Smooth muscle cell (in vitro differentiated cells): ENCODE results near the gene UBR1. TPM values are rescaled to one million over a fixed set of nuclear protein-coding genes. Genes with fewer than 3 reads are reported as not detected.

Source experiments
- DNase-seq: peaks from one replicate; lab custom pipeline; 2025; ENCODE audit not compliant: unreplicated experiment; lab: John Stamatoyannopoulos, UW
- H2AFZ ChIP-seq: fragments of 200-600 bp; sonication (generic); 2 replicates; pipeline ENCODE4 v1.6.0; 2016; ENCODE audit warnings: antibody characterized with exemption, low read depth, mild to moderate bottlenecking
- H3F3A ChIP-seq: fragments of 200-600 bp; sonication (generic); 2 replicates; pipeline ENCODE4 v1.6.0; 2017; ENCODE audit warnings: antibody characterized with exemption, low read depth
- H3K27ac ChIP-seq: fragments of 200-600 bp; sonication (generic); 2 replicates; pipeline ENCODE4 v1.5.1; 2016; ENCODE audit warnings: low read depth, mild to moderate bottlenecking
- H3K27me3 ChIP-seq: fragments of 200-600 bp; sonication (generic); 2 replicates; pipeline ENCODE4 v1.6.1; 2016; ENCODE audit warnings: low read depth, mild to moderate bottlenecking
- H3K36me3 ChIP-seq: fragments of 200-600 bp; sonication (generic); 2 replicates; pipeline ENCODE4 v1.5.1; 2016; ENCODE audit warnings: low read depth
- H3K4me1 ChIP-seq: fragments of 200-600 bp; sonication (generic); 2 replicates; pipeline ENCODE4 v1.5.1; 2016; ENCODE audit warnings: low read depth
- H3K4me2 ChIP-seq: fragments of 200-600 bp; sonication (generic); 2 replicates; pipeline ENCODE4 v1.6.0; 2016; ENCODE audit warnings: mild to moderate bottlenecking
- H3K4me3 ChIP-seq: fragments of 200-600 bp; sonication (generic); 2 replicates; pipeline ENCODE4 v1.5.1; 2016; ENCODE audit warnings: mild to moderate bottlenecking
- H3K79me2 ChIP-seq: fragments of 200-600 bp; sonication (generic); 2 replicates; pipeline ENCODE4 v1.6.0; 2016; ENCODE audit warnings: low read depth, mild to moderate bottlenecking
- H3K9ac ChIP-seq: fragments of 200-600 bp; sonication (generic); 2 replicates; pipeline ENCODE4 v1.6.0; 2016; ENCODE audit warnings: low read depth
- H3K9me3 ChIP-seq: fragments of 200-600 bp; sonication (generic); replicated peaks from 2 replicates; pipeline ENCODE4 v1.5.1; 2016; ENCODE audit warnings: low read depth
- H4K20me1 ChIP-seq: fragments of 200-600 bp; sonication (generic); 2 replicates; pipeline ENCODE4 v1.6.0; 2016; ENCODE audit warnings: low read depth
- WGBS: methylation state at CpG from one replicate; pipeline ENCODE4 v1.1.7; 2016; ENCODE audit warnings: low lambda C conversion rate; 5-methylcytosine and 5-hydroxymethylcytosine counted together
- polyA plus RNA-seq: library from polyadenylated mRNA; unstranded; fragments of >200 nt; fragmentation: Nextera tagmentation; extraction: Ambion mirVana; gene quantifications from 2 replicates; pipeline ENCODE4 v1.2.1, GENCODE V29; 2016
- total RNA-seq: library from RNA; depleted of rRNA; stranded (reverse); fragments of >200 nt; gene quantifications from 2 replicates; pipeline ENCODE4 v1.2.3, GENCODE V29; 2014
- TF ChIP-seq, protein P1 (sequence below): fragments of 200-600 bp; sonication (generic); IDR thresholded peaks from 2 replicates; pipeline ENCODE4 v1.5.1; 2017; ENCODE audit warnings: borderline replicate concordance, mild to moderate bottlenecking, antibody characterized with exemption; ENCODE audit not compliant: insufficient read depth, poor library complexity, severe bottlenecking

Gene UBR1
- total and polyA plus RNA-seq, 2 experiments from 2014 or later: 8.7 to 24.0 TPM

DNA sequence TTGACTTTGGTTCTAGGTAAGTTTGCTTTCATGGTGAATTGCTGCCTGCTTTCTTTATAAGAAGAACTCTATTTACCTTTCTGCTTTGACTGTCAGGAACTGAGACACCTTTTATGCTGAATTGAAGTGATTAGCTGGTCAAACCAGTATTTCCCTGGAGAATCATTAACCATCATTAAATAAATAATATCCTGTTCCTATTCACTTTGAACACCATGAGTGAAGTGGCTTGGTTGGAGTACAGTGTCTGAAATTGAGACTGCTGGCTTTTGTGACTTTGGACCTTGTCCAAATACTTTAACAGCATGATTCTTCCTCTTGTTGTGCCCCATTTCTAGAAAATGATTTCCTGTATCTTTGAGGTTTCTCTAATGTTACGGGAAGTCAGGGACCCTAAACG, 21.9 kb upstream of the UBR1 start:
- H3K4me3 ChIP-seq: no peak overlapping the region
- no peaks in the 10 kb centered on the region for H3K36me3 ChIP-seq
- no peak overlapping the region for H3K4me2 ChIP-seq
- no peak overlapping the region for H3K9ac ChIP-seq
- no peak for DNase-seq
- no peak overlapping the region for H2AFZ ChIP-seq
- no peaks in the 10 kb centered on the region for H3F3A ChIP-seq
- no peaks in the 10 kb centered on the region for H3K9me3 ChIP-seq
- H3K27ac ChIP-seq: no peak overlapping the region
- H3K79me2 ChIP-seq: no peaks in the 10 kb centered on the region
- H4K20me1 ChIP-seq: no peaks in the 10 kb centered on the region
- no peaks in the 10 kb centered on the region for H3K4me1 ChIP-seq
- TF ChIP-seq, protein P1, sequence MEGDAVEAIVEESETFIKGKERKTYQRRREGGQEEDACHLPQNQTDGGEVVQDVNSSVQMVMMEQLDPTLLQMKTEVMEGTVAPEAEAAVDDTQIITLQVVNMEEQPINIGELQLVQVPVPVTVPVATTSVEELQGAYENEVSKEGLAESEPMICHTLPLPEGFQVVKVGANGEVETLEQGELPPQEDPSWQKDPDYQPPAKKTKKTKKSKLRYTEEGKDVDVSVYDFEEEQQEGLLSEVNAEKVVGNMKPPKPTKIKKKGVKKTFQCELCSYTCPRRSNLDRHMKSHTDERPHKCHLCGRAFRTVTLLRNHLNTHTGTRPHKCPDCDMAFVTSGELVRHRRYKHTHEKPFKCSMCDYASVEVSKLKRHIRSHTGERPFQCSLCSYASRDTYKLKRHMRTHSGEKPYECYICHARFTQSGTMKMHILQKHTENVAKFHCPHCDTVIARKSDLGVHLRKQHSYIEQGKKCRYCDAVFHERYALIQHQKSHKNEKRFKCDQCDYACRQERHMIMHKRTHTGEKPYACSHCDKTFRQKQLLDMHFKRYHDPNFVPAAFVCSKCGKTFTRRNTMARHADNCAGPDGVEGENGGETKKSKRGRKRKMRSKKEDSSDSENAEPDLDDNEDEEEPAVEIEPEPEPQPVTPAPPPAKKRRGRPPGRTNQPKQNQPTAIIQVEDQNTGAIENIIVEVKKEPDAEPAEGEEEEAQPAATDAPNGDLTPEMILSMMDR: no peak
- H3K27me3 ChIP-seq: no peaks in the 10 kb centered on the region
- WGBS: 94% methylated on average over 2 of the region's 2 CpGs

DNA sequence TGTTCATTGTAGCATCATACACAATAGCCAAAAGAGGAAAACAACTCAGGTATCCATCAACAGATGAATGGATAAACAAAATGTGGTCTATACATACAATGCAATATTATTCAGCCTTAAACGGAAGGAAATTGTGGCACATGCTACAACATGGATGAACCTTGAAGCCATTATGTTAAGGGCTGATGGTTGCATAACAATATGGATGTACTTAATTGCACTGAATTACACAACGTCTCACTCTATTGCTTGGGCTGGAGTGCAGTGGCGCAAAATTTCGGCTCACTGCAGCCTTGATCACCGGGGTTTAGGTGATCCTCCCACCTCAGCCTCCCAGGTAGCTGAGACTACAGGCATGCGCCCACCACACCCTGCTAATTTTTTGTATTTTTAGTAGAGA, 20.5 kb upstream of the UBR1 start:
- Histone ChIP-seq H3F3A (no peaks in the 10 kb centered on the region), H3K36me3 (no peaks in the 10 kb centered on the region), H3K9me3 (no peaks in the 10 kb centered on the region), H4K20me1 (no peaks in the 10 kb centered on the region), H2AFZ (no peak overlapping the region), H3K4me1 (no peaks in the 10 kb centered on the region), H3K79me2 (no peaks in the 10 kb centered on the region), H3K4me2 (no peak overlapping the region), H3K27me3 (no peaks in the 10 kb centered on the region), H3K27ac (no peak overlapping the region), H3K9ac (no peak overlapping the region), H3K4me3 (no peak overlapping the region)
- 84% methylated on average over 6 of the region's 6 CpGs for WGBS
- TF ChIP-seq, protein P1: no peak
- no peak for DNase-seq

DNA sequence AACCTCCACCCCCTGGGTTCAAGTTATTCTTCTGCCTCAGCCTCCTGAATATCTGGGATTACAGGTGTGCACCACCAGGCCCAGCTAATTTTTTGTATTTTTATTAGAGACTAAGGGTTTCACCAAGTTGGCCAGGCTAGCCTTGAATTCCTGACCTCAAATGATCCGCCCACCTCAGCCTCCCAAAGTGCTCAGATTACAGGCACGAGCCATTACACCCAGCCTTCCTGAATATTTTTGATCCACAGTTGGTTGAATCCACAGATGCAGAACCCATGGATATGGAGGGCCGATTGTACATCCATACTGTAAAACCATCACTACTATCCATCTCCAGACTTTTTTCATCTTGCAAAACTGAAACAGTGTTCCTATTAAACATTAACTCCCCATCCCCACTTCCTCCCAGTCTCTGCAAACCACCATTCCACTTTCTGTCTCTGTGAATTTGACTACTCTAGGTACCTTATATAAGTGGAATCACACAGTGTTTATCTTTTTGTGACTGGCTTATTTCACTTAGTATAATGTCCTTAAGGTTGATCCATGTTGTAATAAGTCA, 19.3 kb upstream of the UBR1 start:
- no peak for DNase-seq
- Histone ChIP-seq H3K9me3 (no peaks in the 10 kb centered on the region), H3F3A (no peaks in the 10 kb centered on the region), H3K4me3 (no peak overlapping the region), H2AFZ (no peak overlapping the region), H3K36me3 (no peaks in the 10 kb centered on the region), H3K9ac (no peak overlapping the region), H3K4me2 (no peak overlapping the region), H3K27me3 (peaks cover 8% of the 10 kb centered on the region), H3K27ac (no peak overlapping the region), H4K20me1 (no peaks in the 10 kb centered on the region), H3K4me1 (no peaks in the 10 kb centered on the region), H3K79me2 (no peaks in the 10 kb centered on the region)
- TF ChIP-seq, protein P1: no peak
- WGBS: 76% methylated on average over 3 of the region's 3 CpGs

DNA sequence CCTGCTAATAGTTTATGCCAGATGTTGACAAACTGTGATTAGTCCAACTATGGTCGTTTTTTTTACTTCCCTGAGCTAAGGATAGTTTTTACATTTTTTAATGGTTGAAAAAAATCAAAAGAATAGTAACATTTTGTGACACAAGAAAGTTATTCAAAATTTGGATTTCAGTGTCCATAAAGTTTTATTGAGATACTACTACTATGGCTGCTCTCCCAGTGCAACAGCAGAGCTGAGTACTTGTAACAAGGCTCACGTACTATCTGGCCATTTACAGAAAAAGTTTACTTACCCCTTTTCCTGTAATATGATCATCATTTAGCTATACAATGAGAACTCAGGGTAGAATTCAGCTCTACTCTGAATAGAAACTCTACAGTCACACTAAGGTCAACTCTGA, 16.0 kb upstream of the UBR1 start:
- Histone ChIP-seq H3K9me3 (no peaks in the 10 kb centered on the region), H3K4me2 (peak overlapping the region; percentile 85), H4K20me1 (no peaks in the 10 kb centered on the region), H3K4me1 (no peaks in the 10 kb centered on the region), H3K9ac (no peak overlapping the region), H3F3A (no peaks in the 10 kb centered on the region), H3K36me3 (no peaks in the 10 kb centered on the region), H3K27ac (no peak overlapping the region), H3K79me2 (no peaks in the 10 kb centered on the region), H2AFZ (no peak overlapping the region), H3K4me3 (no peak overlapping the region), H3K27me3 (peaks cover 22% of the 10 kb centered on the region)
- no peak for DNase-seq
- 68% methylated on average over 2 of the region's 2 CpGs for WGBS
- TF ChIP-seq, protein P1: no peak
